Activated naive CD4-positive, alpha-beta T cell treated with anti-CD3 and anti-CD28 coated beads, Interleukin-2, amount 50 U/mL, for 24 hours (primary cell): ENCODE measurements around the gene FMNL3.
A peak's percentile ranks its signal among the peaks of the same experiment; 100 is the strongest.

ENCODE experiments used
- H3K27ac Mint-ChIP-seq: one replicate; pipeline ENCODE4 v1.8.0; 2021; ENCODE audit warnings: mild to moderate bottlenecking, mixed read lengths
- H3K27me3 Mint-ChIP-seq: one replicate; pipeline ENCODE4 v1.8.0; 2021; ENCODE audit warnings: mixed read lengths
- H3K36me3 Mint-ChIP-seq: one replicate; pipeline ENCODE4 v1.8.0; 2021; ENCODE audit warnings: mixed read lengths
- H3K4me1 Mint-ChIP-seq: one replicate; pipeline ENCODE4 v1.8.0; 2021; ENCODE audit warnings: mixed read lengths
- H3K4me3 Mint-ChIP-seq: one replicate; pipeline ENCODE4 v1.8.0; 2021; ENCODE audit warnings: mild to moderate bottlenecking, mixed read lengths
- H3K9me3 Mint-ChIP-seq: one replicate; pipeline ENCODE4 v1.8.0; 2021; ENCODE audit warnings: mixed read lengths

Gene FMNL3

DNA sequence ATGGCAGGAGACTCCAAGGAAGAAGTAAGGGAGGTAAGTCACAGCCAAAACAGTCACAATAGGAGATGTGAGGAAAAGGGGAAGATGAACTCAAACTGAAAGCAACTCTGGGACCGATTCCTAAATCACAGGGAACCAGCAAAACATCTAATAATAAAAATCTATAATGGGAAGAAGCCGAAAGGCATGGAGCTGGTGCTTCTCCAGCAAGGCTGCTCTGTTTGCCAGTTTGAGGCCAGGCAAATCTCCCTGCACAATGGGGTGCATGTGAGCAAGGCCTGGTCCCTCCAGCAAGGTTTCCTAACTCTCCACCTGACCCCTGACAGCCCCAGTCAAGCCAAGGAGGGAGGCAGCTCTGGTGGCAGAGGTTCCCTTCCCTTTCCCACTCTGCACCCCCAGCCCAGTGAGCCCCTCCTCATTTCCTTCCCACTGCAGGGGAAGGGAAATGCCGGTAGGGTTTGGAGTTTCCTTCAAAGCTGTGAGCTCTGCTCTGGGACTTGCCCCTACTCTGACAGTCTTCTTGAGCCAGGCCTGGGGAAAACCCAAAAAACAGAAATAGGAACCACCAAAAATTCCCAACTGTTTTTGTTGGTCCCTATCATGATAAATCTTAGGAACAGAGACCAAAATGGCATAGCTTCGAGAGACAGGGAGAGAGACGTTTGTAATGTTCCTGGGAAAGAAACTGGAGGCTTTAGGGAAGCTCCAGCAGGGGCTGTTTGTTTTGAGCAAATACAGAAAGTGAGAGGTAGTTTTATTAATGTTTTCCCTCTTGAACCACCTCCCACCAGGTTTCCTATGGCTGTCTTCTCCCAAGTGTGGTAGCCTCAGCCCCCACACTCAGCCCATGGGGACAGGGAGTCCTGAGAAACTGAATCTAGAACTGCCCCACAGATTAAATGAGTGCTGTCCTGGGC is 34.6 kb downstream of the FMNL3 start:
- Mint-ChIP-seq H3K27me3 (no peaks in the 10 kb centered on the region), H3K4me3 (peak overlapping the region; percentile 61), H3K36me3 (peaks cover 3% of the 10 kb centered on the region)

DNA sequence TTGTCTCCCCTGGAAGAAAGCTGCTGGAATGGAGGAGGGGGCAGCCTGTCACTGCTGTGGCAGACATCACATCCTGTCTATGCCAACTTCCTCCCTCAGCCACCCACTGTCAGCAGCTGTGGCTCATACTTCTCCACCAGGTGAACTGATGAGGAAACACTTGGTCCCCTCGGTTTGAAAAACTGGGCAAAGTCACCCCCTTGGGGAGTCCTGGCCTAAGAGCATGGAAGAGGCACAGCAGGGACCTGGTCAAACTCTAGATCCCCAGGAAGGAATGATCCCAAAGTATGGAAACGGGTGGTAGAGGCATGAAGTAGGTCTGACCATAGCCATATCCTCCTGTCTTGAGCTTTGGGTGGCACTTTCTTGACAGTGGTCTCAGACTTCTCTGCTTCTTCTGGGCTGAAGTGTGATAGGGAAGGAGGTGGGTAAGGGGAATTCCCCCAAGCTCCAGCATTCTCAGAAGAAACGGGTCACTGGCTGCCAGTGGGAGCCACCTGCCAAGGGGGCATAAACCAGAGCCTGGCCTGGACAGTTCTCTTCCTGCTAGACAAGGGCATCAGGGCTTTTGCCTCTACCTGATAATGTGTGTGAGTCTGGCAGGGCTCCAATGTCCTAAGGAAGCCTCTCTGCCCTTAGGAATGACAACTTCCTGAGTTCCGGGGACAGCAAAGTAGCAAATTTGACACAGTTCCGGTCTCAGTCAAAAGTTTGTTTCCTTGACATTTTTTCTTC is 36.0 kb downstream of the FMNL3 start:
- Mint-ChIP-seq H3K9me3 (no peaks in the 10 kb centered on the region), H3K27ac (peak overlapping the region; percentile 96), H3K4me3 (peak overlapping the region; percentile 77), H3K36me3 (peaks cover 3% of the 10 kb centered on the region), H3K27me3 (no peaks in the 10 kb centered on the region), H3K4me1 (peaks cover 96% of the 10 kb centered on the region)

More for the DNA sequence above, 34.6 kb downstream of the FMNL3 start:
- H3K4me1 Mint-ChIP-seq: peaks cover 99% of the 10 kb centered on the region
- no peaks in the 10 kb centered on the region for H3K9me3 Mint-ChIP-seq
- peak overlapping the region; percentile 96 for H3K27ac Mint-ChIP-seq

DNA sequence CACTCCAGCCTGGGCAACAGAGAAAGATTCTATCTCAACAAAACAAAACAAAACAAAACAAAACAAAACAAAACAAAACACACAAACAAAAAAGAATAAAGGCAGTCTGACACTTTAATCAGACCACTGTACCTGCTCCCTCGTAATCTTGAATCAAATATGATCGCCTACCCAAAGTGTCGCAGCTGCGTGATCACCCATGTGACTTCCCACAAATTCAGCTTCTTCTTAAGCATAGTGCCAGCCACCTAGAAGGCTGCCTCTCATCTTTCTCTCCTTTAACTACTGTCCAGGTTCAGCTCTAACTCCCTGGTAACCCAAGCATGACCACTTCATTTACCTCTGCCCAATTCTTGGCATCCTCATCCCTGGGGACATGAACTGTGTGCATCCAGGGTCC is 37.4 kb downstream of the FMNL3 start:
- H3K9me3 Mint-ChIP-seq: no peaks in the 10 kb centered on the region
- H3K36me3 Mint-ChIP-seq: peaks cover 10% of the 10 kb centered on the region
- H3K4me1 Mint-ChIP-seq: peaks cover 96% of the 10 kb centered on the region
- no peaks in the 10 kb centered on the region for H3K27me3 Mint-ChIP-seq
- peak overlapping the region; percentile 11 for H3K4me3 Mint-ChIP-seq
- H3K27ac Mint-ChIP-seq: peak overlapping the region; percentile 96

DNA sequence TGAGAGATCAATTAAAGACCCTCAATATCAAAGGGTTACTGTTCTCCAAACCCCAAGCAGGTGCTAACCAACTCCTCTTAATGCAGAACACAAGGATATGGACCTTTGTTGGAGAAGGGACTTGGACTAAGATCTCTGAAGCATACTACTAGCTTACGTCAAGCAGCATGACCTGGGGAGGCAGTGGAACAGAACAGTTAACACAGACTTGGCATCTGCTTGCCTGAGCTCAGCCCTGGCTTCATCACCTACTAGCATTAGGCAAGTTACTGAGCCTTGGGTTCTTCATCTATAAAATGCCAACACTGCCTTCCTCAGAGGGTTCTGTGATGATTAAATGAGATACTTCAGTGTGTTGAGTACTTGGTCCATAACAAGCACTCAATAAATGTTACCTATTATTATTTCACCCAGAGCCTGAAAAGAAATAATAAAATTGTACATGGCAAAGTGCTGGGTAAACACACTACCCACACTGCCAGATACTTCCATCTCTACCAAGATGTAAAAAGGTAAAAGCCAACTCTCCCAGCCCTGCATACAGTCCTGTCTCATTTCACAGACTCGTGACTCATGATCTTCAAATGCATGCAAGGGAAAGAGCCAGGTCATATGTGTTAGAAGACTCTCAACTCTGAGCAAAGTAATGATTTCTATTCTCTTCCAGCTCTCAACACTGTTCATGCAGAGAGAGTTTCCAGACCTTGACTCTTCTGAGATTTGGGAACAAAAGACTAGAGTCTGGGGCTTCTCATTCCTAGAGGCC is 39.7 kb downstream of the FMNL3 start:
- Mint-ChIP-seq H3K27ac (peak overlapping the region; percentile 85), H3K27me3 (no peaks in the 10 kb centered on the region), H3K4me3 (peak overlapping the region; percentile 38), H3K4me1 (peaks cover 96% of the 10 kb centered on the region), H3K9me3 (no peaks in the 10 kb centered on the region), H3K36me3 (peaks cover 10% of the 10 kb centered on the region)

DNA sequence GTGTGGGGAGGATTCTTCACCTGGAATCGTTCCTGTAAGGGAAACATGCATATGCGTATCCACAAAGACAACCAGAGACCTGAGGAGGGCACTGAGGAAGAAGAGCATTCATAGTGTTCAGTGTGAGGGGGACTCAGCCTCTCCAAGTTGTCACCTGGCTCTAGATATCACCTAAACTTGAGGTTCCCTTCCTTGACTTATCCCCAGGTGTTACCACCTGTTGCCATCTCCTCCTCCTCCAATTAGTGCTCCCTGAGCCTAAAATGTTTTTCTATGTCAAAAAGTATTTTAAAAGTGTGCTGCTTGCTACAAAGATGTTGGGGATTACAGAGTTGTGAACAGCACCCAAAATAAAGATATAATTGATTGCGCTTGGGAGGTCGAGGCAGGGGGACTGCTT is 41.0 kb downstream of the FMNL3 start:
- Mint-ChIP-seq H3K9me3 (no peaks in the 10 kb centered on the region), H3K4me3 (no peak overlapping the region), H3K27me3 (no peaks in the 10 kb centered on the region), H3K4me1 (peaks cover 96% of the 10 kb centered on the region), H3K27ac (no peak overlapping the region), H3K36me3 (peaks cover 16% of the 10 kb centered on the region)

DNA sequence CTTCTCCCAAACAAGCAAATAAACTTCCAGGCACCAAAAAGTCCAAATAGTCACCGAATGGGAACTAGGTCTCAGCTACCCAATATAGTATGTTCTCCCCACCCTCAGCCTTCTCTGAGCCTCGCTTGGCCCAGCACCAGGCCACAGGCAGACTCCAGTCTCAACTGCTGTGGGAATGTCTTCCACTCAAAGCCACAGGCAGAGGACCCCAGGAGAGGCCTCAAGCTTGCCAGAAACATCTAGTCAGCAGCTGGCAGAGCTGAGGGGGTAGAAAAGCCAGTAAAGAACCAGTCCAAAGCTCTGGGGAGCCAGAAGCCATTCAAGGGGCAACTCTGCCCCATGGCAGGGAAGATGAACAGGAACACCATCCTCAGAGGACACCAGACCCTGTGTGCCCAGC is 41.8 kb downstream of the FMNL3 start:
- no peaks in the 10 kb centered on the region for H3K27me3 Mint-ChIP-seq
- H3K9me3 Mint-ChIP-seq: no peaks in the 10 kb centered on the region
- H3K36me3 Mint-ChIP-seq: peaks cover 16% of the 10 kb centered on the region
- peak overlapping the region; percentile 93 for H3K27ac Mint-ChIP-seq
- H3K4me1 Mint-ChIP-seq: peaks cover 96% of the 10 kb centered on the region
- no peak overlapping the region for H3K4me3 Mint-ChIP-seq

DNA sequence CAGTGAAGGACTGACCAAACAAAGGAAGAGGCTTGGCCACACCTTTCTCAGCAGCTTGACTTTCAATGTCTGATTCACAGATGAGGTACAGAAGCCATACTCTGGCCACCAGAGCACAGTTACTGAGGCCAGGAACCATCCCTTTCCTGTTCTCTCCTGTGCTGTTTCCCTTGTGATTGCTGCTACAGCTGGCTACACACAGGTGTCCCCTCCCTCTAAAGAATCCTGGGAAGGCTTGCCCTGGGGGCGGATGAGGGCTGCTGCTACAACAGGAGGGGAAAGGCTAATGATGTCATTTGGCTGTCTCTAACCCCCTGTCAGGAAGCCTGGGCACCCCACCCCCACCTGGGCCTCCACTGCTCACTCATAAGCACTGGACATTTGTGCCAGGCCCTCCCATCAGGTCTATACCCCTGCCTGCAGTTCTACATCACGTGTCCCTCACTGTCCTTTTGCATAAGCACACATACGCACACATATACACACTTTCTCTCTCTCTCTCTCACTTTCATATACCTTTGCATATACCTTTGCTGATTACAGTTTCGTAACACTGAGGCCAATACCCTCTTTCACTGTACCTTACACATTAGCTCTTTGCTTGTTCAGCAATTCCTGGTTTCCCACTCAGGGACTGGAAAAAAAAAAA is 42.5 kb downstream of the FMNL3 start:
- Mint-ChIP-seq H3K4me1 (peaks cover 96% of the 10 kb centered on the region), H3K27me3 (no peaks in the 10 kb centered on the region), H3K36me3 (peaks cover 13% of the 10 kb centered on the region), H3K9me3 (no peaks in the 10 kb centered on the region), H3K4me3 (peak overlapping the region; percentile 66), H3K27ac (peak overlapping the region; percentile 93)

DNA sequence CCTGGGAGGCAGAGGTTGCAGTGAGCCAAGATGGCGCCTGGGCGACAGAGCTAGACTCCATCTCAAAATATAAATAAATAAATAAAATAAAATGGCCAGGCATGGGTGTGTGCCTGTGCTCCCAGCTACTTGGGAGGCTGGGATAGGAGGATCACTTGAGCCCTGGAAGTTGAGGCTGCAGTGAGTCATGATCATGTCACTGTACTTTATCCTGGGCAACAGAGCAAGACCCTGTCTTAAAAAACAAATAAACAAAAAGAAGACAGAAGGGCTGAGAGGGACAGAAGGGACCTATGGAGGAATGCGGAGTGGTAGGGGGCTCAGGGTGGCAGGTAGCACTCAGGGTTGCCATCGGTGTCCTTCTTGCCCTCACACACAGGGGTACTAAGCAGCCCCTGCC is 43.0 kb downstream of the FMNL3 start:
- peaks cover 13% of the 10 kb centered on the region for H3K36me3 Mint-ChIP-seq
- H3K4me3 Mint-ChIP-seq: no peak overlapping the region
- H3K27ac Mint-ChIP-seq: peak overlapping the region; percentile 95
- peaks cover 95% of the 10 kb centered on the region for H3K4me1 Mint-ChIP-seq
- H3K9me3 Mint-ChIP-seq: no peaks in the 10 kb centered on the region
- no peaks in the 10 kb centered on the region for H3K27me3 Mint-ChIP-seq

DNA sequence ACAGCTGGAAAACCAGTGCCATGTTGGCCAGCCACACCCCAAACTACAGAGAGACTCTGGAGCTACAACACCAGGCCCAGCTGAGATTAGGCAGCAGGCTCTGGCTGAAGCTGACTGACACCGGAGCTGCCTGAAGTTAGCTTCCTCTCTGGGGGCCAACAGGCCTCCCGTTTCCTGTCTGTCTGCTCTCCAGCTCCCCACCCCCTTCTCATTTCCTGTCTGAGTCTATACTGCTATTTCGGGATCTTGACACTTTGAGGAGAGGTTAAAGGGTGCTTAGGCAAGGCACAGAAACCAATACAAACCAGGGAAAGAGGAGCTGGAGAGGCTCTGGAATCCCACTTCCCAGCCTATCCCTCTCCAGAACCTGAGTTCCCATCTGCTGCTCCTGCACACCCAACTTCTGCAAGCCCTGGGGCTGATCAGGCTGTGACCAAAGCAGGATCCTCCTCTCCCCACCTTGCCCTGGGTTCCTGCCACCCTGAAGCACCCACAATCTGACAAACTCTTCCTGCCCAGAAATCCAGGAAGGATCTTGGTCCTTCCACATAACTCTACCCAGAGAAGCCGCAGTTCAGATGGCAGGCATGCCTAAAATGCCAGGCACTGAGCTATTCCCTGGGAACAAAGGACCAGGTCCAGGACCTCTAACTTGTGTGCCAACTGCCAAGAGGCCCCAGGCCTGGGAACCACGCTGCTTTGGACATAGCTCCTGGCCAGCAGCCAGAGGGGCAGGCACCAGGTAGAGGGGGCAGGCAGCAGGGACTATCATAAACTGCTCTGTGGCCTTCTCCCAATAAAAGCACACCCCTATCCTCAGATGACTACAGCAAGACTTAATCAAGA is 44.0 kb downstream of the FMNL3 start:
- Mint-ChIP-seq H3K4me3 (peak overlapping the region; percentile 79), H3K36me3 (peaks cover 16% of the 10 kb centered on the region), H3K4me1 (peaks cover 89% of the 10 kb centered on the region), H3K9me3 (no peaks in the 10 kb centered on the region), H3K27me3 (no peaks in the 10 kb centered on the region), H3K27ac (peak overlapping the region; percentile 95)

DNA sequence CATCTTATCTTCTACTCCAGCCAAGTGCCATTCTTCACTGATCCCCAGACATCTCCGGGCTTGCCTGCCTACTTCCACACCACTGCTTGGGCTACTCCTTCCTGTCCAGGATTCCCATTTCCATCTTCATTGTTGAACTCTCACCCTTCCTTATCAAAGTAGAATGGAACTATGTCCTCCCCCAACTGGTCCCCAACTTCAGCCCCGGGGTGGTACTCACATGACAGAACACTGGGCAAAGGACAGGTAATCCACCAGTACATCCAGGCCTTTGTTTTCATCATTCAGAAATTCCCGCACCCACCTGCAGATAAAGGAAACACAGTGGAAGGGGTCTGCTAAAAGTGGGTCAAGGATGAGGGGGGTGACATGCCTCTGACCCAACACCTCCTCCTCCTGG is 45.5 kb downstream of the FMNL3 start:
- H3K4me1 Mint-ChIP-seq: peaks cover 89% of the 10 kb centered on the region
- H3K27ac Mint-ChIP-seq: peak overlapping the region; percentile 95
- H3K9me3 Mint-ChIP-seq: no peaks in the 10 kb centered on the region
- peaks cover 25% of the 10 kb centered on the region for H3K36me3 Mint-ChIP-seq
- peak overlapping the region; percentile 79 for H3K4me3 Mint-ChIP-seq
- no peaks in the 10 kb centered on the region for H3K27me3 Mint-ChIP-seq

DNA sequence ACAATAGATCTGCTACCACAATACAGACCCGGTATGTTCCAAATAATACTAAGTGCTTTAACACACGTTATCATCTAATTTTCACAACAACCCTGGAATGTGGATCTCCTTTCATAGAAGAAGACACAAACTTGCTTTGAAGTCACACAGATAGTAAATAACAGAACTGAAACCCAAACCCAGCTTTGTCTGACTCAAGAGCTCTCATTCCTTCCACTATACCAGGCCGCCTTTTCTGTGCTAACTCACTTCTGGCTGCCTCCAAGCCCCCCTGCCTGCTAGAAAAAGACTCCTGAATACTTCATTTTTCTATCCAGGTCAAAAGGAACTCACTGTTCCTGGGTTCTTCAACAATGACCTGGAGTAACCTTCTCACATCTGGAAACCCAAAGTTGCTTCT is 46.0 kb downstream of the FMNL3 start:
- peak overlapping the region; percentile 95 for H3K27ac Mint-ChIP-seq
- H3K4me3 Mint-ChIP-seq: peak overlapping the region; percentile 56
- H3K9me3 Mint-ChIP-seq: no peaks in the 10 kb centered on the region
- peaks cover 91% of the 10 kb centered on the region for H3K4me1 Mint-ChIP-seq
- H3K36me3 Mint-ChIP-seq: peaks cover 30% of the 10 kb centered on the region
- no peaks in the 10 kb centered on the region for H3K27me3 Mint-ChIP-seq

DNA sequence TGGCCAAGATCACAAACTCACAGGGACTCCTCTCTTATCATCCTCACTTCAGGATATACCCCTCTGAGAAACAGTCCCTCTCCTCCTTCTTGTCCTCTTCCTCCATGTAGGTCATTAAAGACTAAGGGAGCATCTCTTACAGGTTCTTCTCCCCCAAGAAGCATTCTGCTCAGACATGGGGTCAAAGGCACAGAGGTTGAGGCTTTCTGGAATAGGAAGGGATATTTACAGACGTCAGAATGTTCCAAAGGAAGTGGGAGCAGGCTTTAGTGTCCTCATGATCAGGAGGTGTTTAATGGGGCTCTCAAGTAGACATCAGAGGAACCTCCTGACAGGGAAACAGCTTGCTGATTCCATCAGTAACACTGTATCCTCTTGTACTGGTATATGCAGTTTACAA is 47.5 kb downstream of the FMNL3 start:
- H3K4me3 Mint-ChIP-seq: no peak overlapping the region
- H3K27ac Mint-ChIP-seq: no peak overlapping the region
- H3K36me3 Mint-ChIP-seq: peaks cover 26% of the 10 kb centered on the region
- peaks cover 86% of the 10 kb centered on the region for H3K4me1 Mint-ChIP-seq
- H3K27me3 Mint-ChIP-seq: no peaks in the 10 kb centered on the region
- no peaks in the 10 kb centered on the region for H3K9me3 Mint-ChIP-seq

DNA sequence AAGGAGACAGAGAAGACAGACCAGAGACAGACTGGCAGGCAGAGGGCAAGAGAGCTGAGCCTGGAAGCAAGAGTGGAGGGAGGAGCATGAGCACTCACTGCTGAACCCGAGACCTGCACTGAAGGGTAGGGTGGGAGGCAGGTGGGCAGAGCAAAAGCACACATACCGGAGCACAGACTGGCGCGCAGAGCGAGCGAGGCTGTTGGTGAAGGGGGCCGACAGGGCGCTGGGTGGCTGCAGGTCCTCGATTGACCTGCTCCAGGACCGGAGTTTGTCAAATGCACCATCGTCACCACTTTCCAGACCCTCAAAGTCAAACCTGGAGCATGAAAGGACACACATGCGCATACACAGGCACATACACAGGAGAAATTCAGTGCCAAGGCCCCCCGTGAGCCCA is 48.9 kb downstream of the FMNL3 start:
- peaks cover 30% of the 10 kb centered on the region for H3K36me3 Mint-ChIP-seq
- peak overlapping the region; percentile 26 for H3K27ac Mint-ChIP-seq
- H3K9me3 Mint-ChIP-seq: no peaks in the 10 kb centered on the region
- no peak overlapping the region for H3K4me3 Mint-ChIP-seq
- peaks cover 79% of the 10 kb centered on the region for H3K4me1 Mint-ChIP-seq
- H3K27me3 Mint-ChIP-seq: no peaks in the 10 kb centered on the region

DNA sequence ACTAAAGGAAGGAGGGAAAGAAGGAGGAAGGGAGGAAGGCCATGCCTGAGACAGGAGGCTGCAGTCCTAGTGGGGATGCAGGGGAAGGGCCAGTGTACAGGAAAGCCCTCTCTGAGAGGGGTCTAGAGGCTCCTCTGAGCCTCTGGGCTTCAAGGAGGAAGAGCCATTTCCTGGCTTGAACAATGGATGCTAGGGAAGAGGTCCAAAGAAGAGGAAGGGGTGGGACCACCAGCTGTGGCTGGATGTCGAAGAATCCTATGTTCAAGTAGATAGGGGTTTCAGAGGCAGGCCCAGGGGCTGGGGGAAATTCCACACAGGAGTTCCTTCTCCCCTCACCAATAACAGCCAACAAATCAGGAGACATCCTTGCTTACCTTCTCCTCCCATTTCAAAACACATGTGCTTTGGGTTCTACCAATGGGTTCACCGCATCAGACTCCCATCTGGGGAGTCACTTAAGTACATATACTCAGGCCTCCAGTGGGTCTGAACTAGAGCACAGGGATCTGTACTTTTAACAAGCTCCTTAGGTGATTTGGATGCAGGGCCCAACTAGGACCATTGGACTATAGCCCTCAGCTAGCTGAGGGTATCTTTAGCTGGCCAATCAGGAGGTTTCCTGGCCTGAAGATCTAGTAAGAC is 51.5 kb downstream of the FMNL3 start:
- H3K27me3 Mint-ChIP-seq: no peaks in the 10 kb centered on the region
- peak overlapping the region; percentile 53 for H3K27ac Mint-ChIP-seq
- H3K4me3 Mint-ChIP-seq: no peak overlapping the region

More for the DNA sequence above, 51.5 kb downstream of the FMNL3 start:
- Mint-ChIP-seq H3K36me3 (peaks cover 23% of the 10 kb centered on the region), H3K9me3 (no peaks in the 10 kb centered on the region), H3K4me1 (peaks cover 54% of the 10 kb centered on the region)
